GM12872 (cell line): ENCODE measurements around the gene OS9.

Source experiments
- TF ChIP-seq, protein P1 (sequence below): IDR thresholded peaks from 3 replicates; pipeline ENCODE4 v1.5.1; 2011; ENCODE audit warnings: low read depth, mild to moderate bottlenecking, low read length, moderate library complexity; ENCODE audit not compliant: insufficient read depth

OS9 gene, protein sequence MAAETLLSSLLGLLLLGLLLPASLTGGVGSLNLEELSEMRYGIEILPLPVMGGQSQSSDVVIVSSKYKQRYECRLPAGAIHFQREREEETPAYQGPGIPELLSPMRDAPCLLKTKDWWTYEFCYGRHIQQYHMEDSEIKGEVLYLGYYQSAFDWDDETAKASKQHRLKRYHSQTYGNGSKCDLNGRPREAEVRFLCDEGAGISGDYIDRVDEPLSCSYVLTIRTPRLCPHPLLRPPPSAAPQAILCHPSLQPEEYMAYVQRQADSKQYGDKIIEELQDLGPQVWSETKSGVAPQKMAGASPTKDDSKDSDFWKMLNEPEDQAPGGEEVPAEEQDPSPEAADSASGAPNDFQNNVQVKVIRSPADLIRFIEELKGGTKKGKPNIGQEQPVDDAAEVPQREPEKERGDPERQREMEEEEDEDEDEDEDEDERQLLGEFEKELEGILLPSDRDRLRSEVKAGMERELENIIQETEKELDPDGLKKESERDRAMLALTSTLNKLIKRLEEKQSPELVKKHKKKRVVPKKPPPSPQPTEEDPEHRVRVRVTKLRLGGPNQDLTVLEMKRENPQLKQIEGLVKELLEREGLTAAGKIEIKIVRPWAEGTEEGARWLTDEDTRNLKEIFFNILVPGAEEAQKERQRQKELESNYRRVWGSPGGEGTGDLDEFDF

DNA sequence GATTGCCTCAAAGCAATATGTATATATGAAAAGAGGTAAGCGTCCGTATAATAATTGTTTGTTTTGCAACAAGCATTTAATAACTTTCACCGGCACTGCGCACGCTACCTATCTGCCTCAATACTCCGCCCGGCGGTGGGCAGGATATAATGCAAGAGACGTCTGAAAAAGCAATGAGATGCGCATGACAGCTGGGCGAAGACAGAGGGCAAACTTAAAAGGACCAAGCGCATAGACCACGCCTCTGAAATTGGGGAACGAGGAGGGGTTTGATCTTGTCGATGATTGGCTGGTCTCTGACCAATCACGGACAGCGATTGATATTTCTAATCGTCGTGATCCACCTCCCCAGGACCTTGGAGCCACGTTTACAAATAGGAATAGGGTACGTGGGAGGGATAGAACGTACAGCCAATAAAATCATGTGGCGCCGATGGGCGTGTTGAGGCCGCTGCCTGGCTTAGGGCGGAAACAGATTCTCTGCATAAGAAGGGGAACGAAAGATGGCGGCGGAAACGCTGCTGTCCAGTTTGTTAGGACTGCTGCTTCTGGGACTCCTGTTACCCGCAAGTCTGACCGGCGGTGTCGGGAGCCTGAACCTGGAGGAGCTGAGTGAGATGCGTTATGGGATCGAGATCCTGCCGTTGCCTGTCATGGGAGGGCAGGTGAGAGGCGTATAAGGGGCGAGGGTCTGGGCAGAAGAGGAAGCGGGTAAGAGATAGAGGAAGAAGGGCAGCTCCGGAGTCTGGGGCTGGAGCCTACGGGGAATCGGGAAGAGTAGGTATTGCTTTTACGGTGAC, at the start of gene OS9:
Gene OS9 (plus strand): TSS at position 474 of the 800 bp plus-strand sequence. CDS start 30 bp downstream, at position 504.
- TF ChIP-seq, protein P1, sequence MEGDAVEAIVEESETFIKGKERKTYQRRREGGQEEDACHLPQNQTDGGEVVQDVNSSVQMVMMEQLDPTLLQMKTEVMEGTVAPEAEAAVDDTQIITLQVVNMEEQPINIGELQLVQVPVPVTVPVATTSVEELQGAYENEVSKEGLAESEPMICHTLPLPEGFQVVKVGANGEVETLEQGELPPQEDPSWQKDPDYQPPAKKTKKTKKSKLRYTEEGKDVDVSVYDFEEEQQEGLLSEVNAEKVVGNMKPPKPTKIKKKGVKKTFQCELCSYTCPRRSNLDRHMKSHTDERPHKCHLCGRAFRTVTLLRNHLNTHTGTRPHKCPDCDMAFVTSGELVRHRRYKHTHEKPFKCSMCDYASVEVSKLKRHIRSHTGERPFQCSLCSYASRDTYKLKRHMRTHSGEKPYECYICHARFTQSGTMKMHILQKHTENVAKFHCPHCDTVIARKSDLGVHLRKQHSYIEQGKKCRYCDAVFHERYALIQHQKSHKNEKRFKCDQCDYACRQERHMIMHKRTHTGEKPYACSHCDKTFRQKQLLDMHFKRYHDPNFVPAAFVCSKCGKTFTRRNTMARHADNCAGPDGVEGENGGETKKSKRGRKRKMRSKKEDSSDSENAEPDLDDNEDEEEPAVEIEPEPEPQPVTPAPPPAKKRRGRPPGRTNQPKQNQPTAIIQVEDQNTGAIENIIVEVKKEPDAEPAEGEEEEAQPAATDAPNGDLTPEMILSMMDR = peak; percentile 72

DNA sequence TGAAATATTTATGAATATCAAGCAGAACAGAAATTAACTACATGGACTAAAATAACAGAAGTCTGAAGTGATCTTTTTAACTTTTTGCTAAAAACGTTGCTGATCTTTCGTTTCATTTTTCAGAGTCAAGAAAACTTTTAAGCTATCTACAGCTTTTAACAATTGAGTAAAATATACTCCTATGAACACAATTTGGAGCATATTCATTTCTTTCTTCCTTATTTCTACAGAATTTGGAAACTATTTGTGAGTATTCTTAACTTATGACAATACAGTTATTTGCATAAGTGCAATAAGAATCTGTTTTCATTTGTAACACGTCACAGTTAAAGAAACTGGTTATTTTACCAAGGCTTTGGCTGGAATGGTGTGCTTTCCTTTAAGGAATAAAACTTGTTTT, 39.9 kb upstream of the OS9 start:
- TF ChIP-seq, protein P1 = no peak

DNA sequence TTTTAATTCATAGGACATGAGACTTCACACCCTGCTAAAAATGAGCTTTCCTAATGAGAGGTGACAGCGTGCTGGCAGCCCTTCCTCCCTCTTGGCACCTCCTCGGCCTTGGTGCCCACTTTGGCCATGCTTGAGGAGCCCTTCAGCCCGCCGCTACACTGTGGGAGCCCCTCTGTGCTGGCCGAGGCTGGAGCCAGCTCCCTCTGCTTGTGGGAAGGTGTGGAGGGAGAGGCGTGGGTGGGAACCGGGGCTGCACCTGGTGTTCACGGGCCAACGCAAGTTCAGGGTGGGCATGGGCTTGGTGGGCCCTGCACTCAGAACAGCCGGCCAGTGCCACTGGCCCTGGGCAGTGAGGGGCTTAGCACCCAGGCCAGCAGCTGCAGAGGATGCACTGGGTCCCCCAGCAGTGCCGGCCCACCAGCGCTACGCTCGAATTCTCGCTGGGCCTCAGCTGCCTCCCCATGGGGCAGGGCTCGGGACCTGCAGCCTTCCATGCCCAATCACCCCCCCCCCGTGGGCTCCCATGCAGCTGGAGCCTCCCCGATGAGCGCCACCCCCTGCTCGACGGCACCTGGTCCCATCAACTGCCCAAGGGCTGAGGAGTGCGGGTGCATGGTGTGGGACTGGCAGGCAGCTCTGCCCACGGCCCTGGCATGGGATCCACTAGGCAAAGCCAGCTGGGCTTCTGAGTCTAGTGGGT, 38.2 kb upstream of the OS9 start:
- TF ChIP-seq, protein P1 = no peak

DNA sequence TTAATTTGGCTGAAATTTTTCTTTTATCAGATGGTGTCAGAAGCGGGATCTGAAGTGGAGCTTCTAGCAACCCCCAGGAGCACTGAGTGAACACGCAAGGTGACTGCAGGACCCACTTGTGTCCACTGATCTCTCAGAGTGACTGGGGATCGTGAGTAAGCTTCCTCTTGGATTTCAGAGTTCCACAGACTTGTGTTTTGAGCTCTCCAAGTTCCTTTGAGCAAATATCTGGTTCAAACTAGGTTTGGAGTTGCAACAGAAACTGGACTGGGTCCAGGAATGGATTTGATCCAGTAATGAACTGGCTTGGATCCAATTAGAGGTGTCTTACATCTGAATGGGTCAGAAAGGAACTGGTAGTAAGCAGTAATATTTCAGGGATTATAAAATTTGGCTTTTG, 36.2 kb upstream of the OS9 start:
- TF ChIP-seq, protein P1 = no peak

DNA sequence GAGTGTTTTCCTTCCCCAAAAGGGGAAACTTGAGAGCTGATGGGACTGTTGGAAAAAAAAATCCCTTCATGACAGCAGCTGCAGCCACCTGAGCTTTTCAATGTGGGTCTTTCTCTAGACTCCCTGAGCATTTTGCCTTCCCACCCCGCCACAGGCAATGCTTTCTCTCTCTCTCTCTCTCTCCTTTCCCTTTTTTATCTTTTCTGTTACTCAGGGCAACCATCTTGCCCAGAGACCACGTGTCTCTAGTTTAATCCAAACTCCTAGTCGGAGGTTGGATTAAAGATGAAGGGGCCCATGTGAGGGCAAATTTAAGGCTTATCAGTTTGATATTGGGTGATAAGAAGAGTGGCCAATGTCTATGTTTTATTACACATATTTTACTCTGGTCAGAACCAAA, 35.0 kb upstream of the OS9 start:
- TF ChIP-seq, protein P1 = no peak

DNA sequence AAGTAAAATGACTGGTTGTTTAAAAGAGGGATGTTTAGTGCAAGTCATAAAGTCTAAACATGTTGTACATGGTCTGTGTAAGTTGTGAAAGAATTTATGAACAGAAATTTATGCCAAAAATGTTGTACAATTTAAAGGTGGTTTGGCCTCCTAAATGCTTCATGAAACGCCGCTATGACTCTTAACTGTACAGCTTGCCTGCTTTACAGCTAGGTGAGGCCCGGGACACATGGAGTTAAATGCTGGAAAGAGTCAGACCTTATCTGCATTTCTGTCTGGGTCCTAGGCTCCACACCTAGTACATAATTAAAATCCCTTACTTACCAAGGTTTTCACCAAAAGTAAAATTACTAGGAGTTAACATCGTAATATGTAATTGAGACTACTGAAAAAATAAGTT, 32.6 kb upstream of the OS9 start:
- TF ChIP-seq, protein P1 = no peak
